ENCODE data around the gene RAD52. TPM values are rescaled to one million over a fixed set of nuclear protein-coding genes. Genes with fewer than 3 reads are reported as not detected.
A peak's percentile ranks its signal among the peaks of the same experiment; 100 is the strongest.

The RAD52 gene
- total and polyA plus RNA-seq, 5 donors from 2014 or later = 2.6 to 13.8 (median 2.9) TPM

- Mint-ChIP-seq H3K4me3 (no peak overlapping the region), H3K36me3 (peaks cover 49% of the 10 kb centered on the region), H3K9me3 (no peaks in the 10 kb centered on the region), H3K27me3 (no peaks in the 10 kb centered on the region), H3K27ac (peak overlapping the region in 1 of 3 donors; percentile 49), H3K4me1 (peaks cover 0 to 5% (median 0%) of the 10 kb centered on the region in 4 donors)
- no peak for ATAC-seq (ENCODE audit: low read depth in 2 of 2)
- H3K27ac ChIP-seq (ENCODE audit: insufficient read depth, low read length, poor library complexity, severe bottlenecking) = no peak overlapping the region
- H3K4me3 ChIP-seq (ENCODE audit: low read depth, low read length) = no peak overlapping the region
- no peaks in the 10 kb centered on the region for H3K27me3 ChIP-seq (ENCODE audit: control insufficient read depth, insufficient read depth, low read length)
- no peak for DNase-seq
- H3K4me1 ChIP-seq (ENCODE audit: control insufficient read depth, insufficient read depth, low read length, poor library complexity, severe bottlenecking) = no peaks in the 10 kb centered on the region
- H3K36me3 ChIP-seq (ENCODE audit: control insufficient read depth, insufficient read depth, low read length) = peaks cover 52% of the 10 kb centered on the region
- H3K9me3 ChIP-seq (ENCODE audit: control insufficient read depth in 2 of 2, low read length in 2 of 2) = no peaks in the 10 kb centered on the region
These were observed 22.9 kb downstream of the RAD52 start for GRCh38 chr12:926641-927040.

- Histone ChIP-seq H3K4me1 (ENCODE audit: control insufficient read depth, insufficient read depth, low read length, poor library complexity, severe bottlenecking) (no peaks in the 10 kb centered on the region), H3K4me3 (ENCODE audit: low read depth, low read length) (no peak overlapping the region), H3K36me3 (ENCODE audit: control insufficient read depth, insufficient read depth, low read length) (peaks cover 39% of the 10 kb centered on the region), H3K9me3 (ENCODE audit: control insufficient read depth in 2 of 2, low read length in 2 of 2) (no peaks in the 10 kb centered on the region), H3K27me3 (ENCODE audit: control insufficient read depth, insufficient read depth, low read length) (no peaks in the 10 kb centered on the region), H3K27ac (ENCODE audit: insufficient read depth, low read length, poor library complexity, severe bottlenecking) (no peak overlapping the region)
- Mint-ChIP-seq H3K27ac (peak overlapping the region in 2 of 3 donors; percentile 8 to 79), H3K9me3 (no peaks in the 10 kb centered on the region), H3K4me1 (peaks cover 0 to 12% (median 5%) of the 10 kb centered on the region in 4 donors), H3K27me3 (no peaks in the 10 kb centered on the region), H3K36me3 (peaks cover 43% of the 10 kb centered on the region), H3K4me3 (no peak overlapping the region)
- no peak for DNase-seq
- no peak for ATAC-seq (ENCODE audit: low read depth in 2 of 2)
These were observed 27.2 kb downstream of the RAD52 start for GRCh38 chr12:922285-922684.

GRCh38 chr12:920676-921075 lies 28.8 kb downstream of the RAD52 start:
- DNase-seq = no peak
- no peaks in the 10 kb centered on the region for H3K27me3 Mint-ChIP-seq
- Histone ChIP-seq H3K4me1 (ENCODE audit: control insufficient read depth, insufficient read depth, low read length, poor library complexity, severe bottlenecking) (no peaks in the 10 kb centered on the region), H3K4me3 (ENCODE audit: low read depth, low read length) (no peak overlapping the region), H3K27ac (ENCODE audit: insufficient read depth, low read length, poor library complexity, severe bottlenecking) (no peak overlapping the region), H3K36me3 (ENCODE audit: control insufficient read depth, insufficient read depth, low read length) (peaks cover 40% of the 10 kb centered on the region), H3K27me3 (ENCODE audit: control insufficient read depth, insufficient read depth, low read length) (no peaks in the 10 kb centered on the region), H3K9me3 (ENCODE audit: control insufficient read depth in 2 of 2, low read length in 2 of 2) (no peaks in the 10 kb centered on the region)
- H3K4me3 Mint-ChIP-seq = no peak overlapping the region
- no peaks in the 10 kb centered on the region for H3K9me3 Mint-ChIP-seq
- no peak for ATAC-seq (ENCODE audit: low read depth in 2 of 2)
- peaks cover 38% of the 10 kb centered on the region for H3K36me3 Mint-ChIP-seq
- H3K27ac Mint-ChIP-seq = peak overlapping the region in 1 of 3 donors; percentile 65
- peaks cover 0 to 12% (median 7%) of the 10 kb centered on the region in 4 donors for H3K4me1 Mint-ChIP-seq

GRCh38 chr12:916712-917445 lies 32.6 kb downstream of the RAD52 start:
- Histone ChIP-seq H3K4me1 (ENCODE audit: control insufficient read depth, insufficient read depth, low read length, poor library complexity, severe bottlenecking) (peaks cover 5% of the 10 kb centered on the region), H3K36me3 (ENCODE audit: control insufficient read depth, insufficient read depth, low read length) (peaks cover 62% of the 10 kb centered on the region), H3K27me3 (ENCODE audit: control insufficient read depth, insufficient read depth, low read length) (no peaks in the 10 kb centered on the region), H3K9me3 (ENCODE audit: control insufficient read depth in 2 of 2, low read length in 2 of 2) (no peaks in the 10 kb centered on the region), H3K27ac (ENCODE audit: insufficient read depth, low read length, poor library complexity, severe bottlenecking) (no peak overlapping the region), H3K4me3 (ENCODE audit: low read depth, low read length) (no peak overlapping the region)
- ATAC-seq (ENCODE audit: low read depth in 2 of 2) (no peak), DNase-seq (no peak)
- H3K27ac Mint-ChIP-seq = peak overlapping the region in 2 of 3 donors; percentile 79 to 80
- H3K27me3 Mint-ChIP-seq = no peaks in the 10 kb centered on the region
- peak overlapping the region in 1 of 4 donors; percentile 38 for H3K4me3 Mint-ChIP-seq
- H3K36me3 Mint-ChIP-seq = peaks cover 41% of the 10 kb centered on the region
- peaks cover 7 to 21% (median 16%) of the 10 kb centered on the region in 4 donors for H3K4me1 Mint-ChIP-seq
- no peaks in the 10 kb centered on the region for H3K9me3 Mint-ChIP-seq

GRCh38 chr12:916240-916639 lies 33.3 kb downstream of the RAD52 start:
- DNase-seq = peak in 1 of 3 donors; percentile 39
- Mint-ChIP-seq H3K27ac (peak overlapping the region in 1 of 3 donors; percentile 67), H3K36me3 (peaks cover 41% of the 10 kb centered on the region), H3K9me3 (no peaks in the 10 kb centered on the region), H3K4me3 (no peak overlapping the region), H3K4me1 (peaks cover 7 to 21% (median 16%) of the 10 kb centered on the region in 4 donors), H3K27me3 (no peaks in the 10 kb centered on the region)
- Histone ChIP-seq H3K9me3 (ENCODE audit: control insufficient read depth in 2 of 2, low read length in 2 of 2) (no peaks in the 10 kb centered on the region), H3K27ac (ENCODE audit: insufficient read depth, low read length, poor library complexity, severe bottlenecking) (no peak overlapping the region), H3K36me3 (ENCODE audit: control insufficient read depth, insufficient read depth, low read length) (peaks cover 66% of the 10 kb centered on the region), H3K27me3 (ENCODE audit: control insufficient read depth, insufficient read depth, low read length) (no peaks in the 10 kb centered on the region), H3K4me1 (ENCODE audit: control insufficient read depth, insufficient read depth, low read length, poor library complexity, severe bottlenecking) (peaks cover 5% of the 10 kb centered on the region), H3K4me3 (ENCODE audit: low read depth, low read length) (no peak overlapping the region)
- ATAC-seq (ENCODE audit: low read depth in 2 of 2) = peak in 1 of 2 donors; percentile 41

- Histone ChIP-seq H3K27me3 (ENCODE audit: control insufficient read depth, insufficient read depth, low read length) (no peaks in the 10 kb centered on the region), H3K4me1 (ENCODE audit: control insufficient read depth, insufficient read depth, low read length, poor library complexity, severe bottlenecking) (peaks cover 5% of the 10 kb centered on the region), H3K27ac (ENCODE audit: insufficient read depth, low read length, poor library complexity, severe bottlenecking) (no peak overlapping the region), H3K4me3 (ENCODE audit: low read depth, low read length) (no peak overlapping the region), H3K36me3 (ENCODE audit: control insufficient read depth, insufficient read depth, low read length) (peaks cover 75% of the 10 kb centered on the region), H3K9me3 (ENCODE audit: control insufficient read depth in 2 of 2, low read length in 2 of 2) (no peaks in the 10 kb centered on the region)
- ATAC-seq (ENCODE audit: low read depth in 2 of 2) = peak in 1 of 2 donors; percentile 47
- peaks cover 40% of the 10 kb centered on the region for H3K36me3 Mint-ChIP-seq
- peak in 1 of 3 donors; percentile 41 for DNase-seq
- peak overlapping the region; percentile 65 to 78 (median 71) for H3K27ac Mint-ChIP-seq
- H3K4me1 Mint-ChIP-seq = peaks cover 7 to 21% (median 10%) of the 10 kb centered on the region in 4 donors
- no peaks in the 10 kb centered on the region for H3K27me3 Mint-ChIP-seq
- H3K9me3 Mint-ChIP-seq = no peaks in the 10 kb centered on the region
- no peak overlapping the region for H3K4me3 Mint-ChIP-seq
These were observed 34.4 kb downstream of the RAD52 start for GRCh38 chr12:915090-915489.

GRCh38 chr12:913919-914698 lies 35.4 kb downstream of the RAD52 start:
- Histone ChIP-seq H3K36me3 (ENCODE audit: control insufficient read depth, insufficient read depth, low read length) (peaks cover 85% of the 10 kb centered on the region), H3K4me3 (ENCODE audit: low read depth, low read length) (no peak overlapping the region), H3K4me1 (ENCODE audit: control insufficient read depth, insufficient read depth, low read length, poor library complexity, severe bottlenecking) (peaks cover 5% of the 10 kb centered on the region), H3K9me3 (ENCODE audit: control insufficient read depth in 2 of 2, low read length in 2 of 2) (no peaks in the 10 kb centered on the region), H3K27me3 (ENCODE audit: control insufficient read depth, insufficient read depth, low read length) (no peaks in the 10 kb centered on the region), H3K27ac (ENCODE audit: insufficient read depth, low read length, poor library complexity, severe bottlenecking) (no peak overlapping the region)
- DNase-seq = no peak
- Mint-ChIP-seq H3K27ac (peak overlapping the region; percentile 74 to 79 (median 78)), H3K4me3 (peak overlapping the region in 1 of 4 donors; percentile 38), H3K9me3 (no peaks in the 10 kb centered on the region), H3K4me1 (peaks cover 7 to 21% (median 13%) of the 10 kb centered on the region in 4 donors), H3K36me3 (peaks cover 47% of the 10 kb centered on the region), H3K27me3 (no peaks in the 10 kb centered on the region)
- ATAC-seq (ENCODE audit: low read depth in 2 of 2) = no peak
